SK-N-SH (cell line): ENCODE data around the gene CDHR2. TPM values are rescaled to one million over a fixed set of nuclear protein-coding genes. Genes with fewer than 3 reads are reported as not detected.

Experiments
- CTCF ChIA-PET: fragments of 300-600, 350-600 bp; formaldehyde crosslinking; extraction: SDS; loops from one replicate; lab custom pipeline; 2021; lab: Yijun Ruan, JAX
- POLR2A ChIA-PET: fragments of 350-600 bp; sonication (Branson Sonifier 250); formaldehyde crosslinking; extraction: SDS; loops from one replicate; lab custom pipeline; 2020; ENCODE audit warnings: antibody characterized with exemption, inconsistent platforms; lab: Yijun Ruan, JAX
- DNase-seq: peaks from one replicate; pipeline ENCODE4 v3.0.0; 2012
- H2AFZ ChIP-seq: fragments of 200-600 bp; sonication (generic); 2 replicates; pipeline ENCODE4 v1.8.1; 2016; ENCODE audit warnings: antibody characterized with exemption, mild to moderate bottlenecking, low read depth
- H3F3A ChIP-seq: fragments of 200-600 bp; sonication (generic); replicated peaks from 2 replicates; pipeline ENCODE3; 2016; ENCODE audit warnings: antibody characterized with exemption, mild to moderate bottlenecking; ENCODE audit not compliant: insufficient read depth
- H3K27ac ChIP-seq, 2 experiments: fragments of 200-500 bp in 1 of 2; fragments of 200-600 bp in 1 of 2; sonication (Bioruptor generic) in 1 of 2; sonication (generic), shearing (Covaris generic) in 1 of 2; 2 replicates each; pipeline versions ENCODE4 v1.5.1 to v1.6.1; 2014 to 2016; ENCODE audit warnings: low read depth in 2 of 2, inconsistent platforms in 1 of 2, low read length in 1 of 2, mild to moderate bottlenecking in 1 of 2, mixed read lengths in 1 of 2
- H3K27me3 ChIP-seq: fragments of 200-600 bp; sonication (generic), shearing (Covaris generic); 2 replicates; pipeline ENCODE4 v1.6.1; 2016; ENCODE audit warnings: mixed run types; ENCODE audit not compliant: insufficient read depth
- H3K36me3 ChIP-seq, 2 experiments: fragments of 200-500 bp in 1 of 2; fragments of 200-600 bp in 1 of 2; sonication (Bioruptor generic) in 1 of 2; sonication (generic) in 1 of 2; replicated peaks in 1 of 2; 2 replicates each; pipeline versions ENCODE3 to v1.5.1; 2014 to 2016; ENCODE audit warnings: low read length in 1 of 2, mild to moderate bottlenecking in 1 of 2; ENCODE audit not compliant: insufficient read depth in 2 of 2, control insufficient read depth in 1 of 2
- H3K4me1 ChIP-seq, 2 experiments: fragments of 200-500 bp in 1 of 2; fragments of 200-600 bp in 1 of 2; sonication (Bioruptor generic) in 1 of 2; sonication (generic), shearing (Covaris generic) in 1 of 2; 2 replicates each; pipeline versions ENCODE4 v1.5.1 to v1.6.1; 2014 to 2016; ENCODE audit warnings: low read depth in 1 of 2, low read length in 1 of 2, mixed run types in 1 of 2; ENCODE audit not compliant: insufficient read depth in 2 of 2, control insufficient read depth in 1 of 2
- H3K4me2 ChIP-seq: fragments of 200-600 bp; sonication (generic), shearing (Covaris generic); 2 replicates; pipeline ENCODE4 v1.6.1; 2017; ENCODE audit warnings: mixed run types
- H3K4me3 ChIP-seq, 2 experiments: fragments of 200-500 bp in 1 of 2; fragments of 200-600 bp in 1 of 2; sonication (Bioruptor generic) in 1 of 2; sonication (generic), shearing (Covaris generic) in 1 of 2; 2 replicates each; pipeline versions ENCODE4 v1.5.1 to v1.8.1; 2014 to 2016; ENCODE audit warnings: low read depth in 2 of 2, inconsistent platforms in 1 of 2, low read length in 1 of 2, mild to moderate bottlenecking in 1 of 2, mixed read lengths in 1 of 2, moderate library complexity in 1 of 2
- H3K79me2 ChIP-seq: fragments of 200-600 bp; sonication (generic); 2 replicates; pipeline ENCODE4 v1.8.1; 2017; ENCODE audit warnings: mild to moderate bottlenecking; ENCODE audit not compliant: insufficient read depth
- H3K9ac ChIP-seq: fragments of 200-600 bp; sonication (generic); 2 replicates; pipeline ENCODE4 v1.6.1; 2017; ENCODE audit warnings: mixed run types
- H3K9me2 ChIP-seq: fragments of 200-600 bp; sonication (generic); 2 replicates; pipeline ENCODE4 v1.6.1; 2017; ENCODE audit warnings: mixed run types
- H3K9me3 ChIP-seq: fragments of 200-600 bp; sonication (generic); 2 replicates; pipeline ENCODE4 v1.6.1; 2017; ENCODE audit warnings: mixed run types, mild to moderate bottlenecking, moderate library complexity
- H4K20me1 ChIP-seq: fragments of 200-600 bp; sonication (generic); 2 replicates; pipeline ENCODE4 v1.6.1; 2017; ENCODE audit warnings: mild to moderate bottlenecking, mixed run types; ENCODE audit not compliant: insufficient read depth
- EP300 ChIP-seq, 2 experiments: IDR thresholded peaks; 2 replicates each; pipeline versions ENCODE4 v1.4.0 to v1.6.1; 2012; ENCODE audit warnings: borderline replicate concordance in 1 of 2, low read depth in 1 of 2, low read length in 1 of 2
- FOSL2 ChIP-seq: IDR thresholded peaks from 2 replicates; pipeline ENCODE4 v1.4.0; 2012; ENCODE audit warnings: low read depth, mild to moderate bottlenecking, moderate library complexity, borderline replicate concordance
- GATA2 ChIP-seq: sonication (generic); formaldehyde crosslinking; IDR thresholded peaks from 2 replicates; pipeline ENCODE4 v1.5.0; 2020; ENCODE audit warnings: mild to moderate bottlenecking, missing genetic modification reagents
- MXI1 ChIP-seq: IDR thresholded peaks from 2 replicates; pipeline ENCODE4 v1.6.1; 2012; ENCODE audit warnings: mild to moderate bottlenecking, low read depth, low read length, improper control_type of control experiment
- NFIC ChIP-seq: IDR thresholded peaks from 2 replicates; pipeline ENCODE4 v1.4.0; 2012; ENCODE audit warnings: borderline replicate concordance
- NRF1 ChIP-seq: IDR thresholded peaks from 2 replicates; pipeline ENCODE4 v1.6.1; 2012; ENCODE audit warnings: low read depth, mild to moderate bottlenecking, low read length
- POLR2AphosphoS5 ChIP-seq: IDR thresholded peaks from 2 replicates; pipeline ENCODE4 v1.6.1; 2012; ENCODE audit warnings: low read depth, low read length
- RAD21 ChIP-seq: IDR thresholded peaks from 2 replicates; pipeline ENCODE4 v1.6.1; 2012; ENCODE audit warnings: mild to moderate bottlenecking, low read length
- RCOR1 ChIP-seq: fragments of 150-350 bp; IDR thresholded peaks from 2 replicates; pipeline ENCODE4 v1.6.1; 2017; ENCODE audit warnings: antibody characterized with exemption, low read length
- REST ChIP-seq: IDR thresholded peaks from 2 replicates; pipeline ENCODE4 v1.6.1; 2012; ENCODE audit warnings: mild to moderate bottlenecking, low read depth, low read length, moderate library complexity
- RFX5 ChIP-seq: IDR thresholded peaks from 2 replicates; pipeline ENCODE4 v1.6.1; 2012; ENCODE audit warnings: mild to moderate bottlenecking, improper control_type of control experiment, low read length
- RXRA ChIP-seq: IDR thresholded peaks from 2 replicates; pipeline ENCODE4 v1.4.0; 2012; ENCODE audit warnings: low read depth, mild to moderate bottlenecking, borderline replicate concordance
- SIN3A ChIP-seq: IDR thresholded peaks from 2 replicates; pipeline ENCODE4 v1.6.1; 2012; ENCODE audit warnings: low read depth, mild to moderate bottlenecking, low read length, moderate library complexity, borderline replicate concordance
- TAF1 ChIP-seq: IDR thresholded peaks from 2 replicates; pipeline ENCODE4 v1.6.1; 2012; ENCODE audit warnings: low read depth, mild to moderate bottlenecking, low read length, moderate library complexity, borderline replicate concordance
- TCF12 ChIP-seq: IDR thresholded peaks from 2 replicates; pipeline ENCODE4 v1.4.0; 2012
- TEAD4 ChIP-seq: IDR thresholded peaks from 2 replicates; pipeline ENCODE4 v1.4.0; 2012; ENCODE audit warnings: mild to moderate bottlenecking, borderline replicate concordance; ENCODE audit not compliant: insufficient read depth
- WGBS: methylation state at CpG from one replicate; pipeline ENCODE4 v1.1.6; 2017; ENCODE audit warnings: low lambda C conversion rate; 5-methylcytosine and 5-hydroxymethylcytosine counted together
- polyA plus RNA-seq, 3 experiments: library from polyadenylated mRNA; depleted of rRNA; stranded (reverse); fragments of >200 nt; gene quantifications; 2 replicates each; pipeline ENCODE4 v1.2.3, GENCODE V29; 2012
- TF ChIP-seq, protein P1 (sequence below): IDR thresholded peaks from 2 replicates; pipeline ENCODE4 v1.4.0; 2012; ENCODE audit warnings: low read depth, borderline replicate concordance
- TF ChIP-seq, protein P2 (sequence below): fragments of 200-600 bp; sonication (generic); IDR thresholded peaks from 2 replicates; pipeline ENCODE4 v1.6.1; 2017; ENCODE audit warnings: antibody characterized with exemption, mild to moderate bottlenecking, moderate library complexity
- TF ChIP-seq, protein P3 (sequence below): IDR thresholded peaks from 2 replicates; pipeline ENCODE4; 2012
- TF ChIP-seq, protein P4 (sequence below): IDR thresholded peaks from 2 replicates; pipeline ENCODE4 v1.4.0; 2012; ENCODE audit warnings: low read depth

The CDHR2 gene
- polyA plus RNA-seq, 1 of the 3 experiments (the other 2 are of a cell fraction), result not detected

DNA sequence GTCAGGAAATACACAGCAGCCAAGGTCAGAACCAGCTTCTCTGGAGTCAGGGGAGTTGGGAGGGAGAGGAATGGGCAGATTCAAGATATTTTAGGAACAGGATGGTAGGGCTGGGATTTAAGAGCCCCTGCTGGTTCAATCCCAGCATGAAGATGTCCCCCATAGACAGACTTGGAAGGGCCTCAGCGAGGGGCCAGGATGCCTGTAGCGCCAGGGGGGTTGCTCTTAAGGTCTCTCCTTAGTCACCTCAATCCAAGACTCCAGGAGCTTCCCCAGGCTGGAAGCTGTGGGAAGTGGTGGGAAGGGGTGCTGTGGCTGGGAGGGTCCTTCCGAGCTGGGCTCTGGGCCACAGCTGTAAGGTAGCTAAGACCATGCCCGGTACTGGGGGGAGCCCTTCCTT lies 90.1 kb downstream of the CDHR2 start:
- Histone ChIP-seq H4K20me1 (no peaks in the 10 kb centered on the region), H3K4me2 (no peak overlapping the region), H3K27me3 (peaks cover 7% of the 10 kb centered on the region; the same call in 1 of the 2 replicates), H3K27ac (no peak overlapping the region), H2AFZ (no peak overlapping the region), H3K9me2 (no peaks in the 10 kb centered on the region), H3F3A (no peaks in the 10 kb centered on the region), H3K4me3 (no peak overlapping the region), H3K79me2 (no peaks in the 10 kb centered on the region), H3K36me3 (no peaks in the 10 kb centered on the region), H3K4me1 (no peaks in the 10 kb centered on the region; a peak in 1 of 4 replicates)
- WGBS, result 60% methylated on average over 1 of the region's 4 CpGs
- POLR2A ChIA-PET, result no interaction called here
- CTCF ChIA-PET, result interaction anchor here (1.3 to 2.1 kb wide), 4 partner anchors 16 to 22 kb away, joined by 3 to 6 read pairs (median 5); no protein-coding TSS in a partner anchor
- TF ChIP-seq FOSL2, result no peak
- no peak for TF ChIP-seq POLR2AphosphoS5
- no peak for TF ChIP-seq SIN3A
- no peak for TF ChIP-seq RCOR1
- TF ChIP-seq TAF1, result no peak
- no peak for TF ChIP-seq EP300 (IDR thresholded peaks at IDR 0.05; ENCODE audit: borderline replicate concordance in 1 of 2, low read depth in 1 of 2, low read length in 1 of 2)
- TF ChIP-seq, all 33 proteins: peak for 0
- H3K9ac ChIP-seq, result no peak overlapping the region
- no peak for DNase-seq
- no peaks in the 10 kb centered on the region for H3K9me3 ChIP-seq

GRCh38 chr5:176639981-176640380 lies 90.8 kb downstream of the CDHR2 start:
- POLR2A ChIA-PET, result no interaction called here
- TF ChIP-seq MXI1 (no peak), SIN3A (no peak), RXRA (no peak), RFX5 (no peak), GATA2 (no peak), TEAD4 (no peak), NFIC (no peak), RCOR1 (no peak), RAD21 (no peak), REST (no peak), NRF1 (no peak), POLR2AphosphoS5 (no peak), FOSL2 (no peak), EP300 (IDR thresholded peaks at IDR 0.05; ENCODE audit: borderline replicate concordance in 1 of 2, low read depth in 1 of 2, low read length in 1 of 2) (no peak), TCF12 (no peak)
- TF ChIP-seq, protein P1, sequence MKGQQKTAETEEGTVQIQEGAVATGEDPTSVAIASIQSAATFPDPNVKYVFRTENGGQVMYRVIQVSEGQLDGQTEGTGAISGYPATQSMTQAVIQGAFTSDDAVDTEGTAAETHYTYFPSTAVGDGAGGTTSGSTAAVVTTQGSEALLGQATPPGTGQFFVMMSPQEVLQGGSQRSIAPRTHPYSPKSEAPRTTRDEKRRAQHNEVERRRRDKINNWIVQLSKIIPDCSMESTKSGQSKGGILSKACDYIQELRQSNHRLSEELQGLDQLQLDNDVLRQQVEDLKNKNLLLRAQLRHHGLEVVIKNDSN, result no peak
- TF ChIP-seq, protein P2, sequence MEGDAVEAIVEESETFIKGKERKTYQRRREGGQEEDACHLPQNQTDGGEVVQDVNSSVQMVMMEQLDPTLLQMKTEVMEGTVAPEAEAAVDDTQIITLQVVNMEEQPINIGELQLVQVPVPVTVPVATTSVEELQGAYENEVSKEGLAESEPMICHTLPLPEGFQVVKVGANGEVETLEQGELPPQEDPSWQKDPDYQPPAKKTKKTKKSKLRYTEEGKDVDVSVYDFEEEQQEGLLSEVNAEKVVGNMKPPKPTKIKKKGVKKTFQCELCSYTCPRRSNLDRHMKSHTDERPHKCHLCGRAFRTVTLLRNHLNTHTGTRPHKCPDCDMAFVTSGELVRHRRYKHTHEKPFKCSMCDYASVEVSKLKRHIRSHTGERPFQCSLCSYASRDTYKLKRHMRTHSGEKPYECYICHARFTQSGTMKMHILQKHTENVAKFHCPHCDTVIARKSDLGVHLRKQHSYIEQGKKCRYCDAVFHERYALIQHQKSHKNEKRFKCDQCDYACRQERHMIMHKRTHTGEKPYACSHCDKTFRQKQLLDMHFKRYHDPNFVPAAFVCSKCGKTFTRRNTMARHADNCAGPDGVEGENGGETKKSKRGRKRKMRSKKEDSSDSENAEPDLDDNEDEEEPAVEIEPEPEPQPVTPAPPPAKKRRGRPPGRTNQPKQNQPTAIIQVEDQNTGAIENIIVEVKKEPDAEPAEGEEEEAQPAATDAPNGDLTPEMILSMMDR, result no peak
- TF ChIP-seq, protein P3, sequence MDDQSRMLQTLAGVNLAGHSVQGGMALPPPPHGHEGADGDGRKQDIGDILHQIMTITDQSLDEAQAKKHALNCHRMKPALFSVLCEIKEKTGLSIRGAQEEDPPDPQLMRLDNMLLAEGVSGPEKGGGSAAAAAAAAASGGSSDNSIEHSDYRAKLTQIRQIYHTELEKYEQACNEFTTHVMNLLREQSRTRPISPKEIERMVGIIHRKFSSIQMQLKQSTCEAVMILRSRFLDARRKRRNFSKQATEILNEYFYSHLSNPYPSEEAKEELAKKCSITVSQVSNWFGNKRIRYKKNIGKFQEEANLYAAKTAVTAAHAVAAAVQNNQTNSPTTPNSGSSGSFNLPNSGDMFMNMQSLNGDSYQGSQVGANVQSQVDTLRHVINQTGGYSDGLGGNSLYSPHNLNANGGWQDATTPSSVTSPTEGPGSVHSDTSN, result no peak
- TF ChIP-seq, protein P4, sequence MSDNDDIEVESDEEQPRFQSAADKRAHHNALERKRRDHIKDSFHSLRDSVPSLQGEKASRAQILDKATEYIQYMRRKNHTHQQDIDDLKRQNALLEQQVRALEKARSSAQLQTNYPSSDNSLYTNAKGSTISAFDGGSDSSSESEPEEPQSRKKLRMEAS, result no peak
- no peaks in the 10 kb centered on the region for H4K20me1 ChIP-seq
- no peak for DNase-seq
- no peaks in the 10 kb centered on the region; a peak in 1 of 4 replicates for H3K4me1 ChIP-seq
- 0 out of 2 replicates have a peak, but pooled peaks cover 7% of the 10 kb centered on the region for H3K27me3 ChIP-seq
- no peaks in the 10 kb centered on the region for H3F3A ChIP-seq
- no peaks in the 10 kb centered on the region for H3K79me2 ChIP-seq
- H3K4me2 ChIP-seq, result no peak overlapping the region
- H3K9ac ChIP-seq, result no peak overlapping the region
- 0% methylated on average over 1 of the region's 4 CpGs for WGBS
- H3K36me3 ChIP-seq, result no peaks in the 10 kb centered on the region
- H3K4me3 ChIP-seq, result no peak overlapping the region
- H2AFZ ChIP-seq, result no peak overlapping the region
- H3K27ac ChIP-seq, result no peak overlapping the region
- H3K9me2 ChIP-seq, result no peaks in the 10 kb centered on the region
- no peaks in the 10 kb centered on the region for H3K9me3 ChIP-seq
- CTCF ChIA-PET, result interaction anchor here (1.3 to 2.1 kb wide), 4 partner anchors 17 to 21 kb away, joined by 3 to 6 read pairs (median 5); no protein-coding TSS in a partner anchor
